CD4-positive, alpha-beta T cell (primary cell): ENCODE measurements around the gene TCF21. TPM values are rescaled to one million over a fixed set of nuclear protein-coding genes. Genes with fewer than 3 reads are reported as not detected.

ENCODE experiments used
- ATAC-seq: fragments of 200-7000 bp; cut with Tn5 transposase; one replicate; pipeline ENCODE4 v1.10.0; 2022; ENCODE audit warnings: mild to moderate bottlenecking; ENCODE audit not compliant: poor library complexity
- CTCF ChIA-PET: fragments of 350-600 bp; sonication (Branson Sonifier 250); formaldehyde crosslinking; loops from one replicate; lab custom pipeline; 2021; ENCODE audit warnings: antibody characterized with exemption, inconsistent platforms; lab: Charles Lee
- POLR2A ChIA-PET: fragments of 350-600 bp; sonication (Branson Sonifier 250); formaldehyde crosslinking; loops from one replicate; lab custom pipeline; 2021; ENCODE audit warnings: antibody characterized with exemption, inconsistent platforms; lab: Charles Lee
- DNase-seq, 14 experiments: peaks; one replicate each; pipeline ENCODE4 v3.0.0-alpha.2; 2013 to 2020; ENCODE audit warnings: mixed read lengths in 2 of 14
- H3K27ac ChIP-seq, 2 donors: one replicate each; pipeline versions ENCODE4 v1.5.1 to v1.7.0; 2013; ENCODE audit warnings: low read length in 2 of 2, low read depth in 1 of 2, mild to moderate bottlenecking in 1 of 2
- H3K27me3 ChIP-seq, 2 experiments: 1 replicate in 1 of 2; 2 replicates in 1 of 2; pipeline versions ENCODE4 v1.6.1 to v1.7.0; 2013; ENCODE audit warnings: low read length in 2 of 2, control low read depth in 1 of 2, mild to moderate bottlenecking in 1 of 2, moderate library complexity in 1 of 2; ENCODE audit not compliant: insufficient read depth in 2 of 2, control insufficient read depth in 1 of 2
- H3K36me3 ChIP-seq: one replicate; pipeline ENCODE4 v1.6.1; 2013; ENCODE audit warnings: low read length, control low read depth; ENCODE audit not compliant: insufficient read depth
- H3K4me1 ChIP-seq: one replicate; pipeline ENCODE4 v1.6.1; 2013; ENCODE audit warnings: low read length, control low read depth; ENCODE audit not compliant: insufficient read depth
- H3K4me3 ChIP-seq: one replicate; pipeline ENCODE4 v1.5.1; 2013; ENCODE audit warnings: mild to moderate bottlenecking, low read length, moderate library complexity
- H3K9me3 ChIP-seq, 2 experiments: 1 replicate in 1 of 2; 2 replicates in 1 of 2; pipeline versions ENCODE4 v1.6.1 to v1.7.0; 2013; ENCODE audit warnings: low read length in 2 of 2, mild to moderate bottlenecking in 2 of 2, control low read depth in 1 of 2, moderate library complexity in 1 of 2; ENCODE audit not compliant: control insufficient read depth in 1 of 2, insufficient read depth in 1 of 2
- H3K27ac Mint-ChIP-seq: one replicate; pipeline ENCODE4 v1.8.0; 2020; ENCODE audit warnings: mixed read lengths
- H3K27me3 Mint-ChIP-seq: one replicate; pipeline ENCODE4 v1.8.0; 2021; ENCODE audit warnings: mixed read lengths
- H3K36me3 Mint-ChIP-seq: one replicate; pipeline ENCODE4 v1.8.0; 2021; ENCODE audit warnings: low read depth, mixed read lengths
- H3K4me1 Mint-ChIP-seq: one replicate; pipeline ENCODE4 v1.8.0; 2021; ENCODE audit warnings: low read depth, mixed read lengths
- H3K4me3 Mint-ChIP-seq: one replicate; pipeline ENCODE4 v1.8.0; 2020; ENCODE audit warnings: mild to moderate bottlenecking, mixed read lengths
- H3K9me3 Mint-ChIP-seq: one replicate; pipeline ENCODE4 v1.8.0; 2020; ENCODE audit warnings: mixed read lengths
- CTCF ChIP-seq: fragments of 200-600 bp; IDR thresholded peaks from one replicate; pipeline ENCODE4 v1.8.0; 2022; ENCODE audit warnings: antibody characterized with exemption, mild to moderate bottlenecking
- intact Hi-C, 2 experiments: fragments of 100-400 bp; cut with DNase I in 1 of 2; cut with micrococcal nuclease in 1 of 2; formaldehyde crosslinking; loops; one replicate each; pipeline versions ENCODE4 v1.15.1 to v1.9.0; 2023 to 2025; cut with DNase I, micrococcal nuclease
- total RNA-seq, 174 experiments: library from RNA in 2 of 174; stranded (reverse) in 2 of 174; gene quantifications; one replicate each; pipeline ENCODE4 v1.2.3 and lab custom pipeline; 2021 to 2026

TCF21 gene
- total RNA-seq, 2 experiments from 2014 or later, result not detected

- no peak for DNase-seq
- Histone ChIP-seq H3K4me1 (no peaks in the 10 kb centered on the region), H3K27ac (no peak overlapping the region), H3K27me3 (peaks cover 0 to 20% of the 10 kb centered on the region in 2 experiments), H3K4me3 (no peak overlapping the region), H3K36me3 (no peaks in the 10 kb centered on the region), H3K9me3 (no peaks in the 10 kb centered on the region)
- POLR2A ChIA-PET, result no interaction called here
- H3K4me1 Mint-ChIP-seq, result no peaks in the 10 kb centered on the region
- H3K36me3 Mint-ChIP-seq, result no peaks in the 10 kb centered on the region
- H3K4me3 Mint-ChIP-seq, result no peak overlapping the region
- TF ChIP-seq CTCF, result no peak
- H3K9me3 Mint-ChIP-seq, result no peaks in the 10 kb centered on the region
- no peak for ATAC-seq
- H3K27ac Mint-ChIP-seq, result no peak overlapping the region
- intact Hi-C loops, result no loop called here
- H3K27me3 Mint-ChIP-seq, result peaks cover 51% of the 10 kb centered on the region
- CTCF ChIA-PET, result no interaction called here
Measured at GRCh38 chr6:133871131-133871530, 17.8 kb upstream of the TCF21 start.

GRCh38 chr6:133873538-133873937 is 15.4 kb upstream of the TCF21 start:
- no peaks in the 10 kb centered on the region for H3K36me3 ChIP-seq
- ATAC-seq (no peak), DNase-seq (no peak)
- Mint-ChIP-seq H3K4me3 (no peak overlapping the region), H3K4me1 (no peaks in the 10 kb centered on the region), H3K27ac (no peak overlapping the region), H3K9me3 (no peaks in the 10 kb centered on the region), H3K27me3 (peaks cover 45% of the 10 kb centered on the region), H3K36me3 (no peaks in the 10 kb centered on the region)
- TF ChIP-seq CTCF, result no peak
- H3K4me1 ChIP-seq, result no peaks in the 10 kb centered on the region
- ChIA-PET POLR2A (no interaction called here), CTCF (no interaction called here)
- no peak overlapping the region for H3K4me3 ChIP-seq
- intact Hi-C loops, result no loop called here
- H3K9me3 ChIP-seq, result no peaks in the 10 kb centered on the region
- no peak overlapping the region for H3K27ac ChIP-seq
- H3K27me3 ChIP-seq, result peaks cover 0 to 20% of the 10 kb centered on the region in 2 experiments

- Mint-ChIP-seq H3K27ac (no peak overlapping the region), H3K9me3 (no peaks in the 10 kb centered on the region), H3K36me3 (no peaks in the 10 kb centered on the region), H3K4me1 (no peaks in the 10 kb centered on the region), H3K4me3 (no peak overlapping the region), H3K27me3 (peaks cover 44% of the 10 kb centered on the region)
- intact Hi-C loops, result no loop called here
- no peak overlapping the region for H3K27ac ChIP-seq
- no peaks in the 10 kb centered on the region for H3K4me1 ChIP-seq
- H3K4me3 ChIP-seq, result no peak overlapping the region
- TF ChIP-seq CTCF, result no peak
- ATAC-seq (no peak), DNase-seq (no peak)
- POLR2A ChIA-PET, result no interaction called here
- peaks cover 10 to 28% of the 10 kb centered on the region in 2 experiments for H3K27me3 ChIP-seq
- no peaks in the 10 kb centered on the region for H3K36me3 ChIP-seq
- H3K9me3 ChIP-seq, result no peaks in the 10 kb centered on the region
- CTCF ChIA-PET, result no interaction called here
Measured at GRCh38 chr6:133877116-133877515, 11.8 kb upstream of the TCF21 start.
